GM18868 (cell line): ENCODE measurements around the gene MDGA2.

Experiments used
- ATAC-seq: cut with Tn5 transposase; IDR thresholded peaks from one replicate; pipeline ENCODE4 v1.9.1; 2021; ENCODE audit warnings: mild to moderate bottlenecking, moderate library complexity; ENCODE audit not compliant: unreplicated experiment

The MDGA2 gene

GRCh38 chr14:47509957-47510356 is 165.4 kb downstream of the MDGA2 start:
- no peak for ATAC-seq

GRCh38 chr14:47507861-47508260 is 167.5 kb downstream of the MDGA2 start:
- no peak for ATAC-seq

DNA sequence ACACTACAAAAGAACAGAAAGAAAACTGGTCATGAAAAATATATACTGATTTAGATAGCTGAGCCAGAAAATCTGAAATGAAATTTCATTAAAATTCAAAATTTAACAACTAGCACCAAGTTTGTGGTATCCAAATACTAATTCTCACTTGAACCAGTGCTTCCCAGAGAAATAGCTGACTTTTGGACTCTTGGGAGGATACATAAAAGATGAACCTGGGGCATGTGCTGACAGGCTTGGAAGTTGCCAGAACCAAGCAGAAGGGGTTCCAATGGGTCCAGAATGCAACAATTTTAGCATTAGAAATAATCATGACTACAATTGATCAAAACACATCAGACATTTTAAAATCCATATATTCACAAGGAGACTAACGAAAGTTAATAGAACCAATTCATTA is 175.0 kb downstream of the MDGA2 start:
- no peak for ATAC-seq

DNA sequence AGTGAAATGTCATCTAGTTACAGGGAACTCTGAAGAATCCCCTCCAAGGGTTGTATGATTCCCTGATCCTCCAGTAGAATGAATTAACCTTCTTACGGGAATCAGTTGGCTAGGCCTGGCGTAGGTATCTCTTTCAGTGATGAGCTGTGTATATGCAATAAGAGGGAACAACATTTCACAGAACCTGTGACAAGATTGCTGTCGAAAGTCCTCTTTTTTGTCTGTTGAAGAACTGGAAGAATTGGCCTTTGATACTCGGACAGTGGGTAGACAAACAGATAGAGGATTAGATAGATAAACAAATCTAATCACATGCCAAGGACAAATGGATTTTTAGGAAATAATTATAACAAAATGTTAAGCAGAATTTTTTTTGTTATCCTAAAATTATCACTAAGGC is 184.6 kb downstream of the MDGA2 start:
- ATAC-seq, result no peak

DNA sequence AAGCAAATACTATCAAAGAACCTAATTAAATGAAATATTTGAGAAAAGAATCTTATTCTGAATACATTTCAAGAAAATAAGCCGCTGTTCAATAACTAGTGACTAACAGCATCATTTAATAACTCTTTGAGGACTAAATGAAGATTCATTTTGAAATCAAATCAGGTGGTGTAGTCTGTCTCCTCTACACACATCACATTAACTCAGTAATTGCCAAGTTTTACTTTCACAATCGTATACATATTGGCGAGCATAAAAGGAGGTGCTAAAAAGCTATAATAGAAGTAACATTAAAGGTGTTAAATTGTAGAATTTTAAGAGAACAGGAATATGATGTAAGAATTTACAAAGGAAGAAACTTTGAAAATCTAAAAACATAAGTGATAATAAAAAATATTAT is 185.1 kb downstream of the MDGA2 start:
- ATAC-seq, result no peak

GRCh38 chr14:47485421-47485820 is 190.0 kb downstream of the MDGA2 start:
- no peak for ATAC-seq

DNA sequence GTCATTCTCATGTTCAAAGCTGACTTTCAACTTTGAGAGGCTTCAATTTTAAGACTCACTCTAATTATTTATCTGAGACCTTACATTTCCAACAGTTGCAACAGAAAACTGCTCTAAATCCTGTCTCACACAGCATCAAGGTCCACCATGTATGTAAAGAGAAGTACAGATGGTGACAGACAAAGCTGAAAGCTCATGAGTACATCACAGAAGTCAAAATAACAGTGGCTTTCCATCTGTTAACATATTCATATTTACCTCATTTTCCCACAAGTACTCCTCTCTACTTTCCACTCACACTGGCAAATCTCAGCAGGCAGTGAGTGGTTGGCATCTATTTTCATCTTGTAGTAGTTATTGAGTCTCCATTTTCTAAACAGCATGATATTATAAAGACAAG is 192.0 kb downstream of the MDGA2 start:
- no peak for ATAC-seq

- no peak for ATAC-seq
Measured at GRCh38 chr14:47471075-47471474, 204.3 kb downstream of the MDGA2 start.

DNA sequence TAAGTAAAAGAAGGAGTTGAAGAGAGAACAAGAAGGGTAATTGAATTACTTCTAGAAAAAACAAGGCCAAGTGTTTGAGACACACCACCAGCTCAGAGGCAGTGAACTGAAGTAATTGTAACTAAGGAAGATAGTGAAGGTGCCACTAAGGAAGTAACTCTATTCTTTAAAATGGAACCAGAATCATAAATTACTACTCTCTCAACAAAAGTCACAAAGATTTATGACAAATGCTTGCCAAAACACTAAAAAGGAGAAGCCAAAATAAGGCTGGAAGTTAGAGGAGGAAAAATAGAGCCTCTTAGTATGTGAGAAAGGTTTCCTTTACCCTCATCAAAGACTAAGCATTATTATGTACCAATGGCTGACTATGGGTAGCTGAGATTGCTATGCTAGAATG is 208.5 kb downstream of the MDGA2 start:
- ATAC-seq, result no peak

DNA sequence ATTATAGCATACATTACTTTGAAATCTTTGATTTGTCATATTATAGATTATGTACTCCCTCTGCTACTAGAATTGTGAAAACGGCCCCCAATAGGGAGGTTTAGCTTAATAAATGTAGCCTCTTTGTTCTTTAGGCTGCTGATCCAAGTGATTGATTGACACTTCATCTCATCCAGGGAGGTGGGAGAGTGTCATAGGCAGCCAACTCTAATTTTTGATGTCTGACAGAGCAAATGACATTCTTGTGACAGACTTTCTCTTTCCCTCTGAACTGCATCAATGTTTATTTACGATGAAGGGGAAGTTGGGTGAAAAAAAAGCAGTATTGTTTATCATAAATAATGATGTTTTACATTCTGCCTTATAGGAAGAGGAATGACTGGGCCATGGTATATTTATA is 221.4 kb downstream of the MDGA2 start:
- ATAC-seq, result no peak

DNA sequence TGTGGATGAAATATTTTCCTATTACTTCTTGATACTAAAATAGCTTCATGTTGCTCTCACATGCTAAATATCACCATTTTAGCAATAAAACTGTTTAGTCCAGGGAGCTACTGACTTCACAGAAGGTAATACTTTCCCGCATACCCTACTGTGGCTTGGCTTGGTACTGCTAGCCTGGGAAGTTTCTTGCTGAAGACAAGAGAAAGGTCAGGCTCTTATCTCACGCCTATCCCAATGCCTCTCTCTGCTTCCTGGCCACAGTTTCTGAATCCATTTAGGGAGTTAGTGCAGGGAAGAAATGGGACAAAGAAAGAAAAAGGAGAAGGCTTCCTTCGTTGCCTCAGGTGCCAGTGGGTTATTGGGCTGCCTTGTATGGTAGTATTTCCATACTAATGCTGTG is 228.3 kb downstream of the MDGA2 start:
- ATAC-seq, result no peak

DNA sequence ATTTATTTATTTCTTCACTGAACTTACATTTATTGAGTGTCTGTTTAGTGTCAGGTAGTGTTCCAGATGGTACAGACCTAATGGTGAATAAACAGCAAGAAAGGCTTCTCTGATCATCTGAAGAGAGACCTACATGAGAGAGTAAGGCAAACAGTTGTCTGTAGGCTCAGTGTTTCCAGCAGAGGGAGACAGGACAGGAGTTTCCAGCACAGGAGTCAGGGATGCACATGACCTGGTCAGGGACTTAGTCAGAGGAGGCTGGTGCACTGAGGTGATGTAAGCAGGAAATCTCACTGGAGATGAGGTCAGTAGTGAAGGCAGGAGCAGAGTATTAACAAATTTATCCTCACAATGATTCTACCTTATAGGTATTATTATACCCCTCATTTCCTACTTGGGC is 233.2 kb downstream of the MDGA2 start:
- ATAC-seq, result no peak

DNA sequence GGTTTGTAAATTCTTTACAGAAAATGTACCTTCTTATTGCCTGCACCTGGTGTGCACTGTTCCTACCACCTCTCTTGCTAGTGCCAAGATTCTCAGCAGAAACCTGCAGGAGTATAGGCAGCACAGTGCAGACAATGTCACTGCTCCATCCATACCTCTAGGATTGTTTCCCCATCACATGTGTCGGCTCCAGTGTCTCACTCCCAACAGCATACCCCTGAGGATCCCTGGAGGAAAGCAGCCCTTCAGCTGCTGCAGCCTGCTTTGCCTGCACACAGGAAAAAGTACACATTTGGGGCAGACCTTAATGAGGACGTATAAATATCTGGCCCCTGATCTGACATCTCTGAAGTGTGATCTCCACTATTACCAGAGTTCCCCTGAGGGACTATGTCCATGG is 235.5 kb downstream of the MDGA2 start:
- ATAC-seq, result no peak

- no peak for ATAC-seq
Measured at GRCh38 chr14:47438650-47439140, 236.7 kb downstream of the MDGA2 start.

DNA sequence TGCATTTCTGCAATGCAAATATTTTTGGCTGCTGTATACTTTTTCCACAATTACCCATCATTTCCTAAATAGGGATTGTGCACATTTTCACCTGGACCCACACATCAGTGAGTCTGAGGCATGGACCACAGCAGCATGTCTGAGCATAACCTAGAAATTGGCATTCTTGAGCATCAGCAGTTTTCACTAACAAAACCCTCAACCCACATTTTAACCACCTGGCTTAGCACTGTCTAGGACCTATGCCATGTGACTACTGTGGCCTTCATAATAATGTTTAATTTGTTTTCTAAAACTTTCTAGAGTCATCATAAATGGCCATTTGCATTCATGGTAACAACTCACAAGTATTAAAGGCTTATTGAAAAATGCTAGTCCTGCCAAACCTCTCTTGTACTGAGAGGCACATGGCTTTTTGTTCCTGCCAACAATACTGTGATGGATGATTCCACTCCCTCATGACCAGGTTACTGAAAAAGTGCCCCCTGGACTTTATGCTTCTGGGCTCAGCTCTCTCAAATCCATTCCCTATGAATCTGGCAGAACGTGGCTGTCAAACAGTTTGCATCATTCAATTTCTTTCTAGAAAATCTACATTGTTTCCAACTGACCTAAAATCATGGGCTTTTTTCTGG is 240.0 kb downstream of the MDGA2 start:
- ATAC-seq, result no peak

- ATAC-seq, result no peak
Measured at GRCh38 chr14:47427629-47428028, 247.8 kb downstream of the MDGA2 start.

GRCh38 chr14:47425302-47425701 is 250.1 kb downstream of the MDGA2 start:
- no peak for ATAC-seq

DNA sequence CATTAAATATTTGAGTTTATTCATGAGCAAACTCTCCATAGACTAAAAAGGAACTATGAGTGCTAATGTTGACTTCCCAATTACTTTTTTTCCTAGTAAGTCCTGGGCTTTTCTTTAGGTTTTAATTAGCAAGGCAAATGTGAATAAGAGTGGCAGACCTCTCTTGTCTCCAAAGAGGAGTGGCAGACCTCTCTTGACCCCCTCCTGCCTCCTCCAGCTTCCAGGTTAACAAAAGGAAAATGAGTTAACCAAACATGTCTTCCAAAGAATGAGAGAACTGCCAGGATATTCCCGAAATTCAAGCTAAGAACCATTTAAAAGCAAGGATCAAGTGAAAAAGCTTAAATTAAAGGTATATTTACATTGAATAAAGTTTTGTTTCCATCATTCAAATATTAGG is 253.2 kb downstream of the MDGA2 start:
- no peak for ATAC-seq

DNA sequence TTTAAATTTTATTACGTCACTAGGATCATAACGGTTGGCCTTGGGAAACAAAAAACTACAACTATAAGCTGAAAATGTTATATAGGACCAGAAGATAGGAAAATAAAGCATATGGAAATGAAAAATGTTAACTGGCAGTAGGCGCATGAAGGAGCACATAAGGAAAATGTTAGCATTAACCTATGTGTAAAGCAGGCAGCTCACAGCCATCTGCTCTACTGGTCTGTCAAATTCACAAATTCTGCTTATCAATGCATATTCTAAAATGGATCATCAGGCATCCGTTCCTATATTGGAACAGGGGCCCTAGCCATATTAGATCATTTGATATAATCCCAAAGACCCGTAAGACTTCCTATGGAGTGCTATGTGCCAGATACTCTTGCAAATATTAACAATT is 263.9 kb downstream of the MDGA2 start:
- no peak for ATAC-seq

- ATAC-seq, result no peak
Measured at GRCh38 chr14:47392326-47392725, 283.1 kb downstream of the MDGA2 start.

GRCh38 chr14:47390831-47391504 is 284.4 kb downstream of the MDGA2 start:
- ATAC-seq, result no peak

DNA sequence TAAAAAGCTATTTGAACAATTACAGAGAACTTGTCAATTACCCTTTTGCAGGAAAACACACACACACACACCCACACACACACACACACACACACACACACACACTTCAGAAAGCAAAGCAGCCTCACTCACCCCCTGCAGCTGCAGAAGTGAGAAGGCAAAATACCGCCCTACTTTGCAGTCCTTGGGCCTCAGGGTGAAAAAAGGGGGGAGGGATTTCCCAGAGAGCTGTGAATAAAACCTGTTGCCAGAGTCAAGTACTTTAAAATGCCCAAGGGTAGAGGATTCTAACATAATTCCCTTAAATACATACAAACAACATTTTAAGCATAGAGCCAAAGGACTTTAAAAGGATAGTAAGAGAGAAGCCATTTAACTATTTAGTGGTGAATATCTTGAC is 285.9 kb downstream of the MDGA2 start:
- ATAC-seq, result no peak

DNA sequence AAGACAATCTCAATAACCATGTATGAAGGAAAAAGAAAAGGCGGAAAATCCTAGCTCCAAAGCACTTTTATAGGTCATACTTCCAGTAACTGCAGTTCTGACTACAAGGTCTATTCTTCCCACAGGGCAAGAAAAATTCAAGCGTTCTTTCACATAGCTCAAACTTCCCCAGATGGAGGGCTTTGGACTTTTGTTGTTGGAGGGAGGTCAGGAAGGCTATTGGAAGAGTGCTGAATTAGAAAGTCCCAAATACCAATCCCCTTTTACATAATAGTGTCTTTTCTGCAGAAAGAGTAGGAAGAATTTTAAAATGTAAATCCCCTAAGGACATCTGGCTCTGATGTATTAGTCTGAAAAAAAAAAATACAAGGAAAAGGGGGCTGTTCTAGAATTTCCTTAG is 309.4 kb downstream of the MDGA2 start:
- no peak for ATAC-seq
